HG03520 (cell line): ENCODE data around the gene GPR162.

ENCODE experiments used
- ATAC-seq: cut with Tn5 transposase; IDR thresholded peaks from one replicate; pipeline ENCODE4 v1.9.1; 2021; ENCODE audit warnings: mild to moderate bottlenecking, moderate library complexity; ENCODE audit not compliant: unreplicated experiment

GPR162 gene

DNA sequence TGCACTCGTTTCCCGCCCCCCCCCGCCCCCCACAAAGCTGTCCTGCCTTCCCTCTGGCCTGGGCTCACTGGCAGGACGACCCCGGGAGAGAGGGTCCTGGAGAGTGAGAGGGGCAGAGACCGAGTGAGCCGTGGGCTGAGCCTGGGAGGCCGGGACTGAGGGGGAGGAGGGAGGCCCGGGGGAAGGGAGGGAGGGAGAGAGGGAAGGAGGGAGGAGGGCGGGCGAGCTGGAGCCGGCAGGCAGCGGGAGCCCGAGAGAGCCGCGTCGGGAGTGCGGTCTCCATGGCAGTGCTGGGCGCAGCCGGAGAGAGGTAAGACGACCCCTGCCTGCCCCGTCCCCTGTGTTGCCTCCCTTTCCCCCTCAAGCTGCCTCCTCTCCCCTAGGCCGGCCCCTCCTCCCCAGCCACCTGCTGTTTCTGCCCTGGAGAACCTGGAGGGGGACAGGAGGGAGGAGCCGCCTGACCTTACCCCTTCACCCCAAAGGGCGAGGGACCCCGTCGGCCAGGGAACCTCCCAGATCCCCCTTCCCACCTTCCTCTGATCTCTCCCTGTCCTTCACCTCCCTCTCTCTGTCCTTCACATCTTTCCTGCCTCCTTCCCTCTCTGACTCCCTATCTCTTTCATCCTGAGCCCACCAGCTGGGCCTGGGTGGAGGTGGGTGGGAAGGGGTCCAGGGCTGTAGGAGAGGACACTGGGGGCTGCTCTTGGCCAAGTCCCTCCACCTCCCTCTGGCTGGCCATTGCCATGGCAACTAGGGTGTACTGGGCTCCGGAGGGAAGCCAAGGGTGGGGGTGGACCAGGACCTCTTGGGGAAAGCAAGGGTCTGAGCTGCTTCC is at the start of gene GPR162:
TSS of gene GPR162 (plus strand) at position 231 of the 835 bp plus-strand sequence. CDS start 2,078 bp downstream, outside the sequence.
- ATAC-seq = no peak

GRCh38 chr12:6772331-6772695 is 49.3 kb upstream of the GPR162 start, which contains the start of gene LAG3:
LAG3 (plus strand) TSS chr12:6772520; CDS start chr12:6772853, 333 bp downstream.
- ATAC-seq = no peak

DNA sequence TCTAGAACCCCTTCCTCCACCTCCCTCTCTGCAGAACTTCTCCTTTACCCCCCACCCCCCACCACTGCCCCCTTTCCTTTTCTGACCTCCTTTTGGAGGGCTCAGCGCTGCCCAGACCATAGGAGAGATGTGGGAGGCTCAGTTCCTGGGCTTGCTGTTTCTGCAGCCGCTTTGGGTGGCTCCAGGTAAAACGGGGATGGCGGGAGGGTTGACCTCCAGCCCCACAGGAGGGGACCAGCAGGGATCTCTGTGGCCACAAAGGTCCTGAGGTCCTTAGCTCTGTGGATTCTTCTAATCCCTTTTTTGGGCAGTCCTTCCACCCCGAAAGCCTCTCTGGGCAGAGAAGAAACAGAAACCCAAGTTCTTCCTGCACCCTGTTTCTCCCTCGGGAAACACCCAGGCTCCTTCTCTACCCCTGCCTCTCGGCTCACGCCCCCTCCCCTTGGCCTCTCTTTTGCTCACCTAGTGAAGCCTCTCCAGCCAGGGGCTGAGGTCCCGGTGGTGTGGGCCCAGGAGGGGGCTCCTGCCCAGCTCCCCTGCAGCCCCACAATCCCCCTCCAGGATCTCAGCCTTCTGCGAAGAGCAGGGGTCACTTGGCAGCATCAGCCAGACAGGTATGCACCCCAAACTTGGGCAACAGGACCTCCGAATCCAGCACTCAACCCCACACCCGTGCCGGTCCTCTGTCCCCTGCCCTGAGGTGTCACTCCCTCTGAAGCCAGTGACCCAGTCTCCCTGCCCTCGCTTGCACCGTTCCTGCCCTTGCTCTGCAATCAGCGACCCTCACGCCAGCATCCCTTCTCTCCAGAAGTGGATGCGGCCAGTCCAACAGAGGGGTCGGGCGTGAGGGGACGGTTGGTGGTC is 48.7 kb upstream of the GPR162 start:
- no peak for ATAC-seq

GRCh38 chr12:6773590-6774351 is 47.9 kb upstream of the GPR162 start:
- no peak for ATAC-seq

- no peak for ATAC-seq
Observed at GRCh38 chr12:6774499-6775062, 47.0 kb upstream of the GPR162 start.

- ATAC-seq = no peak
Observed at GRCh38 chr12:6775185-6776174, 46.1 kb upstream of the GPR162 start.

GRCh38 chr12:6777386-6777785 is 44.2 kb upstream of the GPR162 start:
- ATAC-seq = no peak

DNA sequence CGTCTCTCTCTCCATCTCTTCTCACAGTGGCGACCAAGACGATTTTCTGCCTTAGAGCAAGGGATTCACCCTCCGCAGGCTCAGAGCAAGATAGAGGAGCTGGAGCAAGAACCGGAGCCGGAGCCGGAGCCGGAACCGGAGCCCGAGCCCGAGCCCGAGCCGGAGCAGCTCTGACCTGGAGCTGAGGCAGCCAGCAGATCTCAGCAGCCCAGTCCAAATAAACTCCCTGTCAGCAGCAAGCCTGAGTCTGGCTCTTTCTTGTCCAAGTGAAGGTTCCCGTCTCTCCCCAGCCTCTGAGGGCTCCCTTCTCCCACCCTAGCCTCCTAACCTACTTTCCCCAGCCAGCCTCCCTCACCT is 43.4 kb upstream of the GPR162 start:
- ATAC-seq = no peak

DNA sequence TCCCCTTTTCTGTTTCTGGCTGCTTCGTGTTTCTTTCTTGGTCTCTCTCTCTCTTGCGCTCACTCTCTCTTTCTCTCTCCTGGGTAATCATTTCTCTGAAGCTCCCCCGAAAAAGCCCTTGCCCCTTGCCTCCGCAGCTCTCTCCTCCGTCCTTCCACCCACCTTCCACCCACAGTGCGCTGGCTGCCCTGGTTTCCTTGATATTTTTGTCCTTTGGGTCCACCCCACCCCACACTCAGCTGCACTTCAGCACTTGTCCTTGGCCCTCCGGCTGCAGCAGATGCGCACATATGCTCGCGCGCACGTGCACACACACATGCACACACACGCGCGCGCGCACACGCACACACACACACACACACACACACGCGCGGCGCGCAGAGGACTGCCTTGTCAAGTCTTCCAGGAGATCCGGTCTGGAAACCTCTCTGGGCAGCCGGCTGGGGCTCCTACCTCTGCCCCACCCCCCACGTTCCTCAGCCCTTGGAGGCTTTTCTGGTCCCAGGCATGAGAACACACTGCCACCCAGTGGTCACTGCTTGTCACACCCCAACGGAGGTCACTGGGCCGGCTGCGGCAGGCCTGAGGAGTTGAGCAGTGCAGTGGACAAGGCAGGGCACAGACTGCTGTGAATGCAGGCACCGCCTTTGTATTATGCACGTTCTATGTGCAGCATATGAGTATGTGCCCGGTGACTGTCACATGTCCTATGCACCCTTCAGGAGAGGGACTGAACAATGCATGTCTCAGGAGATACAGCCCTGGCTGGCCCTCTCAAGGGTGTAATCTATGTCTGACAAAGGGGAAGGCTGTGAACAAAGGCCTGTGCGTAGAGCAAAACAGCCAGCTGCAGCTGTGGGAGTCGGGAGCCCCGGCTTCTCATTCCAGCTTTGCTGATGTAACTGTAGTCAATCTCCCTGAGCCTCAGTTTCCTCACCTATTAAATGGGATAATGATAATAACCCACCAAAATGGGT is 42.8 kb upstream of the GPR162 start:
- ATAC-seq = peak; percentile 75

- ATAC-seq = no peak
Observed at GRCh38 chr12:6779708-6780432, 41.8 kb upstream of the GPR162 start.

DNA sequence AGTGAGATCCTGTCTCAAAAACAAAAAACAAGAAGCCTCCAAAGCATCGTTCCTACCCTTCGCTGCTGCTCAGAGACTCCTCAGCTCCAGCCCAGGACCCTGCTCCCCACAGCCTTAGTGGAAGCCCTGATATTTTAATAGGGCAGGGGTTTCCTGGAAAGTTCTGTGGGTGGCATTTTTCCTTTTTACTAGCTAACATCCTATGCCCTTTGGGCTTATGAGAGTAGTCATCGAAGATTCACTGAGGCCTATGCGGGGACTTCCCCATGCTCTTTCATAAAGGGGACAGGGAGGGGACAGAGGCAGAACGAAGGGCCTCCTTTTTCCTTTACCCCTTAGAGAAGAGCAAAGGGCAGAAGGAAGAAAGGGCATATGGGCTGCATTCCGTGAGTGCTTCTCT is 41.0 kb upstream of the GPR162 start:
- ATAC-seq = no peak

DNA sequence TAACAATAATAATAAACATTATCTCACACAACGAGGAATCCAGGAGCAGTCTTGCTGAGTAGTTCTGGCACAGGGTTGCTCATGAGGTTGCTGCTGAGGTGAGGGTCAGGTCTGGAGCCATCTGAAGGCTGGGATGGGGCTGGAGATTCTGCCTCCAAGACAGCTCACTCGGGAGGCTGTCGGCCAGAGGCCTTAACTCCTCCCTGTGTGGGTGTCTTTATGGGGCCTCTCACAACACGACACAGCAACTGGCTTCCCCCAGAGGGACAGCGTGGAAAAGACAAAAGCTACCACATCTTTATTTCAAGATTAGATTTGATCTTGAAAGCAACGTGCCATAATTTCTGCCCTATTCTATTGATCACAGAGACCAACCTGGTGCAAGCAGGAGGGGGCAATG is 39.5 kb upstream of the GPR162 start:
- ATAC-seq = no peak

DNA sequence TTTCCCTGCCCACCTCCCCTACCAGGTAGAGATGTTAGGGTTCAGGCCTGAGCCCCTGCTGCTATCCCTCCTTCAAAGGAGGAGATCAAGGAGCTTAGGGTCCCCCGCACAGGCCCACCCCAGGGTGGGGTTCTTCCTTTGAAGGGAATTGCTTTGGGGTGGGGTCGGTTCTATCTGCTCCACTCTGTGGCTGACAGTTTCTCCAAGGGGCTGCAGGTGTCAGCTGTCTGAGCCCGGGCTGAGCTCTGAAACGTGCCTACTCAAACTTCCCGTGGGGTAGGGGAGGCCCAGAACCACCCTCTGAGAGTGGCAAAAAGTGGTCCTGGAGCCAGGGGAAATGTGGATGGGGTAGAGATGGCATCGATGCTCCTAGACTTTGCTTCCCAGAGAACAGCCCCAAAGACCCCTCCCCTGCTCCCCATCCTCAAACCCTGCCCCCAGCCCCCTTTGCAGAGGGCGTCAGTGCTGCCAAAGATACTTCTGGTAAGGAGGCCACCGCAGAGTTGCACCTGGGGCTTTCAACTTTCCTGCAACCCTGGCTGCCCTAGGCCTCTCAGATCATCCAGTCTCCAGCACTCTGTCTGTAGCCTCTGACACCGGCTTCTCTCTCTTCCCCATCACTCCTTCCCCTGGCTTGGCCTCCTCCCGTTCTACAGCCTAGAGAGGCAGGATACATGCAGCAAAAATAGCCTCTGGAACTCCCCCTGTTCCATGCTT is 38.6 kb upstream of the GPR162 start:
- no peak for ATAC-seq

GRCh38 chr12:6783828-6784227 is 37.8 kb upstream of the GPR162 start:
- ATAC-seq = no peak

DNA sequence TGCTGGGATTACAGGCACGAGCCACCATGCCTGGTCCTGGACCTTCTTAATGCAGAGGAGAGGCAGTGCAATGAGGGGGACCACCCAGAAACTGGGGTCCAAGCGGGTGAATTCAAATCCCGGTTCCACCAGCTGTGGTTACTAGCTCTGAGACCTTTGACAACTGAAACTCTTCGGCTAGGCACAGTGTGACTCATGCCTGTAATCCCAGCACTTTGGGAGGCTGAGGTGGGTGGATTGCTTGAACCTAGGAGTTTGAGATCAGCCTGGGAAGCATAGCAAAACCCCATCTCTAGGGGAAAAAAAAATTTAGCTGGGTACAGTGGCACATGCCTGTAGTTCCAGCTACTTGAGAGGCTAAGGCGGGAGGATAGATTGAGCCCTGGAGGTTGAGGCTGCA is 37.3 kb upstream of the GPR162 start:
- no peak for ATAC-seq

DNA sequence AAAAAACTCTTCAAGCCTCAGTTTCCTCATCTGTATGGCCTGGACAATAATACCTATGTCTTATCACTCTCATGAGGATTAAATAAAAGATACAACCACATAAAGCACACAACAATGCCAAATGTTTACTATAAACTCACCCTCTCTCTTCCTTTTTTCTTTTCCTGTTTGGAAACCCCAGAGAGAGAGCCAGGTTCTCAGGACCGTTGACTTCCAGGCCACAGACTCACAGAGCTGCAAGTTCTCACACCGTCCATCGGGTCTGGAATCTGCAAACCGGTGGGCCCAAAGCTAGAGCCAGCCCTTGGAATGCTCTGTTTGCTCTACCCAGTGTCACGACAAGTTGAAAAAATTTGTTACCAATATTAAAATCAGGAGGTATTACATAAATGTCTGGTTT is 36.9 kb upstream of the GPR162 start:
- ATAC-seq = no peak

DNA sequence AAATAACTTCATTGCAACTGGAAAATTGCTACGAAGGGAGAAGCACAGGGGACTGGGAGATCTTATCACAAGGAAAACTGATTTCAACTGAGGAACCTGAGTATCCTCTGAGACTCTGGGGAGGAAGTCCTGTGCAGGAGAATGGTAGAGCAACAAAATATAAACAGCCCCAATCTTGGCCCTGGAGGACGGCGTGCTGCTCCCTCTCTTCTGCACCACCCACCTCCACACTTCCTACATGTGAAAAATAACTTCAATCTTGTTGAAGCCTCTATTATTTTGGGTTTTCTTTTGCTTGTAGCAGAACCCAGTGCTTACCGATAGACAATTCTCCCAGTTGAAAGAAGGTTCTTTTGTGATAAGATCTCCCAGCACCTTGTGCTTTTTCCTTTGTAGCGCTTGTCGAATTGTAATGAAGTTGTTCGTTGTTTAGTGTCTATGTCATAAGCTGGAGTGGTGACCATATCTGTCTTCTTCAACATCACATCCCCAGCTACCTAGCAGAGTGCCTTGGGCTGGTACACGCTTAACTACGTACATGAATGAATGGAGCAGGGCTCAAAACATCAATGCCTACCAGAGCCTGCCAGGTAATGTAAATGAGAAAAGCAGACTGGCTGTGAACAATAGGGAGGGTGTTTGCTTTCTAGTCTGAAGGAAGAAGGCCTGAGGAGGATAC is 35.1 kb upstream of the GPR162 start:
- ATAC-seq = no peak
